ENCODE data around the gene TAPBPL.

GRCh38 chr12:6469609-6470374 lies 17.9 kb downstream of the TAPBPL start:
- TF ChIP-seq CTCF (IDR thresholded peaks at IDR 0.05; ENCODE audit: insufficient read depth, low read length, poor library complexity, severe bottlenecking) (no peak), EZH2phosphoT487 (conservative IDR thresholded peaks at IDR 0.05; ENCODE audit: low read length) (no peak)

All from SU-DHL-6 (cell line).